GM12891 (cell line): ENCODE measurements around the gene RIMS4.

Experiments used
- POLR2A ChIP-seq: IDR thresholded peaks from 2 replicates; pipeline ENCODE4 v1.6.1; 2011; ENCODE audit warnings: low read depth, low read length, control low read depth
- POLR2AphosphoS5 ChIP-seq: IDR thresholded peaks from 2 replicates; pipeline ENCODE4 v1.6.1; 2011; ENCODE audit warnings: low read depth, low read length, control low read depth
- SPI1 ChIP-seq: IDR thresholded peaks from 2 replicates; pipeline ENCODE4 v1.6.1; 2011; ENCODE audit warnings: low read depth, low read length, control low read depth
- TAF1 ChIP-seq: IDR thresholded peaks from 2 replicates; pipeline ENCODE4 v1.6.1; 2011; ENCODE audit warnings: low read depth, low read length, control low read depth

DNA sequence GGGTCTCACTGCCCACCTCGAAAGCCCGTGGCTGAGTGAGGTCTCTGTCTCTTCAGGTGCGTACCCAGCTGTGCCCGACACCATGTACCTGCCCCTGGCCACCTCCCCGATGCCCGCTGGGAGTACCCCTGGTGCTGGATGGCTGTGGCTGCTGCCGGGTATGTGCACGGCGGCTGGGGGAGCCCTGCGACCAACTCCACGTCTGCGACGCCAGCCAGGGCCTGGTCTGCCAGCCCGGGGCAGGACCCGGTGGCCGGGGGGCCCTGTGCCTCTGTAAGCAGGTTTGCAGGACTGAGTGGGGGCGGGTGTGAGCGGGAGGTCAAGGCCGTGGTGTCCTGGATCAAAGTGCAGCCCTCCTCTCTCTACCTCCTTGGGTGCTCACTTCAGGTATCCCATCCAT, 90.5 kb downstream of the RIMS4 start:
- no peak for TF ChIP-seq POLR2AphosphoS5
- no peak for TF ChIP-seq POLR2A
- TF ChIP-seq TAF1 = no peak
- TF ChIP-seq SPI1 = no peak
